ENCODE measurements around the gene MRPL21.

Gene MRPL21

GRCh38 chr11:68934666-68935065 is 31.0 kb upstream of the MRPL21 start:
- no peak for DNase-seq

DNA sequence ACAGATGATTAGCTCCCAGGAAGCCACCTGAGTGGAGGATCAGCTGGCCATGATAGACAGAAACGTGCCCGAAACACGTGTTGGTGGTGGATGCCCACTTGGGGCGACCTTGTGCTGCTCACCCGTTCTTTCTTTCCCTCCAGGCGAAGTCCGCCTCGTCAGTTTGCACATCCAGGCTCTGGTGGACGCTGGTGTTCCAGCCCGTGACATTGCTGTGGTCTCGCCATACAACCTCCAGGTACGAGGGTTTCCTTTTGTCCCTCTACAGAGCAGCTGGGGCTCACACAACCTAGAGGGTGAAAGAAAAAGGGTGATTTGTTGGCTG is 30.7 kb upstream of the MRPL21 start:
- no peak for DNase-seq

GRCh38 chr11:68933605-68934320 is 30.1 kb upstream of the MRPL21 start:
- no peak for DNase-seq

DNA sequence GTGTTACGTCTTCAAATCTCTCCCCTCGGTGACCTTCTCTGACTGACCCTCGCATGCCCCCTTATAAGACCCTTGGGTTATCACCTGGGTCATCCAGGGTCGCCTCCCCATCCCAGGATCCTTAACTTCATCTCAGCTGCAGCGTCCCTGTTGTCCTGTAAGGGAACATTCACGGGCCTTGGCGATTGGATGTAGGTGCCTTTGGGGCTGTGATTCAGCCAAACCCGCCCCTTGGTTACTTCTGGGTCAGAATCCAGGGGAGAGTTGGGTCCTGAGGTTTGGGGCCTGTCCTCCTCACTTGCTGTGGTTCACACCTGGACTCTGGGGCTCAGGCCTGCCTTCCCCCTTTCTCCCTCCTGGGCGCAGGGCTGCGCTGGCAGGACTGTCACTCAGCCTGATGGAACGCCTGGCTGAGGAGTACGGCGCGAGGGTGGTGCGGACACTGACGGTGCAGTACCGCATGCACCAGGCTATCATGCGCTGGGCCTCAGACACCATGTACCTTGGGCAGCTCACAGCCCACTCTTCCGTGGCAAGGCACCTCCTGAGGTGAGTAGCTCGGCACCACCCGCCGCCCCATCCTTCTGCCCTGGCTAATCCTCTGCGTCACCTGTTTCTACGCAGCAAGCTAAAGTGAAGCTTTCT is 29.4 kb upstream of the MRPL21 start:
- no peak for DNase-seq

GRCh38 chr11:68932358-68932757 is 28.7 kb upstream of the MRPL21 start:
- DNase-seq: no peak

- no peak for DNase-seq
Measured at GRCh38 chr11:68931911-68932310, 28.3 kb upstream of the MRPL21 start.

DNA sequence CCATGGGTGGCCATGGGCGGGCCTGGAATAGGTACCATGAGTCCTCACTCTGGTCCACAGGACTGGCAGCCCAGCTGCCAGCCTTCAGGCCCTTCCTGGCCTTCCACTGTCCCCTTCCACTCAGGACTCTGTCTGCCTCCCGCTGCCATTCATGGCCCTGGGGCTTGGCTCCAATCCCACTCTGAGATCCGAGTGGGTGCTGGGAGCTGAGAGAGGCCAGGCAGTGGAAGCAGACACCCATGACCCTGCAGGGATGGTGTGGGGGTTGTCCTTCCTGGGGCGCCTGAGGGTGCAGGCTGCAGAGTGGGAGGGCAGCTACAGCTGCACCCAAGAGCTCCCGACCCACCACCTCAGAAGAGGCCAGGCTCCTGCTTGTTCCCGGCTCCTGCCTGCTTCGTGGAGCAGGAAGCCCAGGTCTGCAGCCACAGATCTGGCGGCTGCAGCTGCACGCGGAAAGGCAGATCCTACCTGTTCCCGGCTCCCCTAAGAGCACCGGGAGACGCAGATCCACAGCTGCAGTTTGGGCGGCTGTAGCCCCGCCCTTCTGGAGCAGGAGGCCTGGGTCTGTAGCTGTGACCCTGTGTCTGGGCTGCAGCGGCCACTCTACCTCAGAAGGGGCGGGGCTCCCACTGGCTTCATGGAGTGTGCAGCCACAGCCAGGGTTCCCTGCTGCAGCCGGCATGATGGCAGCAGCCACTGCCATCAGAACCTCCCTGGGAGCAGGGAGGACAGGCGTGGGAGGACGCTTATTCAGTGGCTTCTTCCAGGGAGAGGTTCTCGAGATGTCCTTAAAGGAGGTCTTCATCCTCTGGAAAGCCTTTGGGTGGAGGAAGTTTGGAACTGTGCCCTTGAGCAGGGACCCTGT is 27.6 kb upstream of the MRPL21 start:
- DNase-seq: no peak

DNA sequence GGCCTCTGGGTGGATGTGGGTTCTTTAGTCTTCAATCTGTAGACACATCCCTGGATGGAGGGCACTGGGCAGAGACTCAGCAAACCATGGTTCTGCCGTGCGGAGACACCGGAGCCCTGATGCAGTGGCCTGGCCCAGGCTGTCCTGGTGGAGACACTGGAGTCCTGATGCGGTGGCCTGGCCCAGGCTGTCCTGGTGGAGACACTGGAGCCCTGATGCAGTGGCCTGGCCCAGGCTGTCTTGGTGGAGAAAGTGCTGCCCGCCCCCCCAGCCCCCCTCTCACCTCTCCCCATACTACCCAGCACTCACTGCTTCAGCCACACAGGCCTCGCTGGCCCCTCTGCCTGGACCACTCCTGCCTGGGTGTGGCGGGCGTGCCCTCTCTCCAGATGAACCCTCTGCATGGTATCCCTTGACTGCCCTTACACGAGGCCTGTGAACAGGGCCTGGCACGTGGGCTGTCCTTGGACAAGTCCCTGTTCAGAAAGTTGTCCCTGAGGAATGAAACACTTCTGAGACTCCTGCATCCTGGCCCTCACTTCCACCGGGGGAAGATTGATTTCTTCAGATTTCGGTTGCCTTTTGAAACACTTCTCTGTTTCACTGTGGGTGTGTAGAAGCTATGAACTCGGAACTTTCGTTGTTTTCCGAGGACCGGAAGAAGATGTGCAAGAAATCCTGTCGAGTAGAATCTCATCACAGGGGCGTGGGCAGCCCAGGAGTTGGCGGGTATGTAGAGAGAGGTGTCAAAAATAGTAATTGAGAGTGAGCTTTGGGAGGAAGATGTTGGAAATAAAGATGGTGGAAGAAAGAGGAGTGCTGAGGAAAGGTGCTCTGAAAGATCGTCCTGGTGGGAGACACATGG is 26.3 kb upstream of the MRPL21 start:
- no peak for DNase-seq

- DNase-seq: no peak
Measured at GRCh38 chr11:68929135-68929534, 25.5 kb upstream of the MRPL21 start.

DNA sequence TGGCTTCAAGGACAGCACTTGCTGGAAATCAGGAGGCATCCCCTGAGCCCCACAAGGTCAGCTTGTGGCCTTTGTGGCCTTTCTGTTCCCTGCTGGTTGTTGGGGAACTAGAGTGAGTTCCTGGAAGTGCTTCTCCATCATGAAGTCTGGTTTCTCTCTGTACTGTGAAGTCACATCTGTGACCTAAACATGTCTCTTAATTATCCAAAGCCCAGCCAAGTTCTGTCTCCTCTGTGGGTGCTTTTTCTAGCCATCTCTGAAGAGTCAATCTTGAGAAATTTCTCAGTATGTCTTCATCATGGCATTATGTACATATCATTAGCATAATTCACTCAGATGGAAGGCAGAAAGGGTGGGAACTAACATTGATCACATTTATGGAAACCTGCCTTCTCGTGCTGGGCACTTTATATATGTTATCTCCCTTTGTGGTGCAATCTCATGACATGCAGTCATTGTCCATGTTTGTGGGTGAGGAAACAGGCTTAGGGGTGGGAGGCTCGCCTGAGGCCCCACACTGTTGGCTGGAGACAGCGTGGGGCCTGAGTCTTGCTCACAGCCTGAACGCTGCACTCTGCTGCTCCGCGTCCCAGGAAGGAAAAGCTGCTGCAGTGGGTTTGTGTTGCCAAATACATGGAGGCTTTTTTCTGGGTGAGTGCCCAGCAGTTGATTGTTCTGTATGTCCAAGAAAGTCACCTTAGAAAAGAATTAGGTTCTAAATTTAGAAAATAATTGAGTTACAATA is 24.7 kb upstream of the MRPL21 start:
- DNase-seq: no peak

DNA sequence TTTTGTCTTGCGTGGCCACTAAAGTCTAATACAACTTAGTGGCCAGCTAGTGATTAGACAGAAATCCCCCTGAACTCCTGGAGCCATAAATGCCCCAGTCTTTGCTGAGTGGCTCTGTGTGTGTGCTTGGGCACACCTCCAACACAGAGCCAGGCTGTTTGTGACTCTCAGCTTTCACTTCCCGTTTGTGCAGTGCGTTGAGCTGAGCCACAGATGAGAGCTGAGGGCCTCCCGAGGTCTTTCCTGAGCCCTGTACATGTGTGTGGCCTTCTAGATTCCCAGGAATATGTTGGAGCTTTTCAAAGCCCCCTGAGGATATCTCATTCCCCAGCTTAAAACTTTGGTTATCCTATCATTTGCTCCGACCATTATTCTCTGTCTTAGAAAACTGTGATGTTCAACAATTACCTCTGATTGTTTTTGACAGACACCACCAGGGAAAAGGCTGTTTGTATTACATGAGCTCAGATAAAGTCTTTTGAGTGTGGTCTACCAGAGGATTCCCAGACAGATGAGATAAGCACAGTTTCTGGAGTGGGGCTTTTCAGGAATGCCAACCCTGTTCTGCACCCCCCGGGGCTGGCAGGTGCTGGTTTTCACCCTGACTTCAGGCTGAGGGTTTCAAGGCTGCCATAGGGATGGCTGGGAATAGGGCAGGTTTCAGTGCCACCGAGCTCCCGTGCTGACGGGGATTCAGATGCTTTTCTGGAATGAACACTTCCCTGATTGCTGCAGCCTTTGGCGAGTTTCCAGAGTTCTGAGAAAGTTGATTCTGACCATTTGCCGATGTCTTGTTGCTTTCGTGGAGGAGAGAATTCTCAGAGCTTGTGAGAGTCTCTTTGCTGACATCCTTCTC is 23.9 kb upstream of the MRPL21 start:
- no peak for DNase-seq

DNA sequence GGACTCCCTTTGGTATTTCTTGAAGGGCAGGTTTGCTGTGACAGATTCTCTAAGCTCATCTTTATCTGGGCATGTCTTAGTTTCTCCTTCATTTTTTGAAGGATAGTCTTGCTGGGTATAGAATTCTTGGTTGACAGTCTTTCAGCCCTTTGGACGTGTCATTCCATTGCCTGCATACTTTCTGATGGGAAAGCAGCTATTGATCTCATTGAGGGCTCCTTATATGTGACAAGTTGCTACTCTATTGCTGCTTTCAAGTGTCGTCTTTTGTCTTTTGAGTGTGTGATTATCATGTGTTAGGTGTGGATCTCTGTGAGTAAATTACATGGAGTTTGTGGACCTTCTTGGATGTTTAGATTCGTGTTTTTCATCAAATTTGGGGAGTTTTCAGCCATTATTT is 22.0 kb upstream of the MRPL21 start:
- DNase-seq: no peak

GRCh38 chr11:68924073-68924925 is 20.7 kb upstream of the MRPL21 start:
- DNase-seq: no peak

- no peak for DNase-seq
Measured at GRCh38 chr11:68923614-68924013, 20.0 kb upstream of the MRPL21 start.

DNA sequence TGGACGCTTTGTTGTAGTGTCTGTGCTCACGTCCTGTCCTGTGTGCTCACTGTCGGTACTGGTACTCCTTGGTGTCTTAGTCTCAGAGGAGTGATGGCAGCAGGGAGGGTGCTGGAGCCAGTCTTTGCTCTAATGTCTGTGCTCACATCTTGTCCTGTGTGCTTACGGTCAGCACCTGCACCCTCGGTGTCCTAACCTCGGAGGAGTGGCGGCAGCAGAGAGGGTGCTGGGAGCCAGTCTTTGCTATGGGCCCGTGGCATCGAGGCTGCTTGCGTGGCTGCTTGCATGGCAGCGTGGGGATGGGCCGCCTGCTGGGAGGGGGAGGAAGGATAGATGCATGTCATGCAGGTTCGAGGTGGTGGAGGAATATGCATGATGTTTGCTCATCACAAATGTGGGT is 12.8 kb upstream of the MRPL21 start:
- no peak for DNase-seq

- DNase-seq: no peak
Measured at GRCh38 chr11:68914761-68915160, 11.1 kb upstream of the MRPL21 start.

DNA sequence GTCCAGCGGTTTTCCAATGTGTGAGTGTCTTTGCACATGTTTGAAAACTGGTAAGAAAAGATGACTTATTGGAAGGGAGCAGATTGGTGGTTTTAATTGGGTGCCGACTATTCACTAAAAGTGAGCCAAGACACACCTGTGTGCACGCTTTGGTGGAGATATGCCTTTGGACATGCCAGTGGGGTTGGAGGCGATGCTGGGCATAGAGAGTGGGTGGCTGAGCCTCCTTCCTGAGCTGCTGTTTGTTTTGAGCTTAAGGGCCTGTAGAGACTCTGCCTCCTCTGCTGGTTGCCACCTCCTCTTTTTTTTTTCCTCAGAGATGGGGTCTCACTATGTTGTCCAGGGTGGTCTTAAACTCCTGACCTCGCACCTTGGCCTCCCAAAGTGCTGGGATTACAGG is 9.6 kb upstream of the MRPL21 start:
- no peak for DNase-seq

DNA sequence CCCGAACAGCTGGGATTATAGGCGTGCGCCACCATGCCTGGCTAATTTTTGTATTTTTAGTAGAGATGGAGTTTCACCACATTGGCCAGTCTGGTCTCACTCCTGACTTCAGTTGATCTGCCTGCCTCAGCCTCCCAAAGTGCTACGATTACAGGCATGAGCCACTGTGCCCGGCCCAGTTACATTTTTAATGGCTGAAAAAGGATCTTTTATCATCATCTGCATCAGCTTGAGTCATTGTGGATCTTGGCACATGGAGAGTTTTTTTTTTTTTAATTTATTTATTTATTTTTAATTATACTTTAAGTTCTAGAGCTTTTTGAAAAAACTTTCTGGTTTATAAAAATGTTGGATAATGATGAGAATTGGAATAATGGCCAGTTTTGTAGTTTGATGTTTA is 8.6 kb upstream of the MRPL21 start:
- no peak for DNase-seq

DNA sequence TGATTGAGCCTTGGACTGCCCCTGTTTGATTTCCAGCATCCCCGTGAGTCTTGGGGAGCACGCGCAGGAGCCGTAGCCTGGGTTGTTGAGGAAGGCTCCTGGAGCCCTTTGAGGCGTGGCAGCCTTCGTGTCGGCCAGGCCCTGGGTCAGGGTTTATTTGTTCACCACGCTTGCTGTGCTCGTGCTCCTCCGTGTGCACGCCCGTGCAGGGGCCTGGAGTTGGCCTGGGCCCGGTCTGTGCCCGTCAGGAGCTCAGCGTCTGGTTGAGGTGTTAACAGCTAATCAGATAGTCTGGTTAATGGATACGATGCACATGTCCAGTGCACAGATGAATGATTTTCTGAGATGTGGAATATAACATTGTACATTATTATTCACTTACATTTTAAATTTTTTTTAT is 8.1 kb upstream of the MRPL21 start:
- DNase-seq: no peak

DNA sequence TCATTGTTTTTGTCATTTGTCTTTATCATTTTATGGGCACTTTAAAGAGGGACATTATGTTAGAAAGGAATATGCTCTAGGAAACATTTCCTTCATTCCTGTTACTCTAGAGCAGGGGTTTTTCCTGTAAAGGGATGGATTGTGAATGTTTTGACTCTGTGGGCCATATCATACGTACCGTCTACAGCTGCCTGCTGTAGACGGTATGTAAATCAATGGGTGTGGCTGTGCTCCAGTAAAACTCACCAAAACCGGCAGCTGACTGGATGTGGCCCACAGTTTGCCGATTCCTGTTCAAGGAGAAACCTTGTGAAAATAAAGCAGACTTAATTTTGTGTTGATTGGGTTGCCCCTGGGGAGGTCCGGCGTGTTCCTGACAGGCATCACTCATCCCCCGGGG is 7.3 kb upstream of the MRPL21 start:
- DNase-seq: no peak
